ENCODE data around the gene DMRT1. TPM values are rescaled to one million over a fixed set of nuclear protein-coding genes. Genes with fewer than 3 reads are reported as not detected.

The DMRT1 gene
- total RNA-seq, 4 donors from 2014 or later = not detected

GRCh38 chr9:969310-970150 lies 128.0 kb downstream of the DMRT1 start:
- no peak for DNase-seq
- Histone ChIP-seq H3K4me1 (peaks cover 0 to 8% of the 10 kb centered on the region in 2 donors), H3K27me3 (peaks cover 22 to 92% of the 10 kb centered on the region in 2 donors), H3K9me3 (no peaks in the 10 kb centered on the region), H3K4me3 (no peak overlapping the region), H3K27ac (no peak overlapping the region), H3K36me3 (no peaks in the 10 kb centered on the region)
- TF ChIP-seq, protein P1, sequence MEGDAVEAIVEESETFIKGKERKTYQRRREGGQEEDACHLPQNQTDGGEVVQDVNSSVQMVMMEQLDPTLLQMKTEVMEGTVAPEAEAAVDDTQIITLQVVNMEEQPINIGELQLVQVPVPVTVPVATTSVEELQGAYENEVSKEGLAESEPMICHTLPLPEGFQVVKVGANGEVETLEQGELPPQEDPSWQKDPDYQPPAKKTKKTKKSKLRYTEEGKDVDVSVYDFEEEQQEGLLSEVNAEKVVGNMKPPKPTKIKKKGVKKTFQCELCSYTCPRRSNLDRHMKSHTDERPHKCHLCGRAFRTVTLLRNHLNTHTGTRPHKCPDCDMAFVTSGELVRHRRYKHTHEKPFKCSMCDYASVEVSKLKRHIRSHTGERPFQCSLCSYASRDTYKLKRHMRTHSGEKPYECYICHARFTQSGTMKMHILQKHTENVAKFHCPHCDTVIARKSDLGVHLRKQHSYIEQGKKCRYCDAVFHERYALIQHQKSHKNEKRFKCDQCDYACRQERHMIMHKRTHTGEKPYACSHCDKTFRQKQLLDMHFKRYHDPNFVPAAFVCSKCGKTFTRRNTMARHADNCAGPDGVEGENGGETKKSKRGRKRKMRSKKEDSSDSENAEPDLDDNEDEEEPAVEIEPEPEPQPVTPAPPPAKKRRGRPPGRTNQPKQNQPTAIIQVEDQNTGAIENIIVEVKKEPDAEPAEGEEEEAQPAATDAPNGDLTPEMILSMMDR (IDR thresholded peaks at IDR 0.05) = no peak
- no peak for TF ChIP-seq POLR2A (IDR thresholded peaks at IDR 0.05)
- intact Hi-C loops (cut with DNase I; ENCODE audit: low total_unique reads) = no loop called here

DNA sequence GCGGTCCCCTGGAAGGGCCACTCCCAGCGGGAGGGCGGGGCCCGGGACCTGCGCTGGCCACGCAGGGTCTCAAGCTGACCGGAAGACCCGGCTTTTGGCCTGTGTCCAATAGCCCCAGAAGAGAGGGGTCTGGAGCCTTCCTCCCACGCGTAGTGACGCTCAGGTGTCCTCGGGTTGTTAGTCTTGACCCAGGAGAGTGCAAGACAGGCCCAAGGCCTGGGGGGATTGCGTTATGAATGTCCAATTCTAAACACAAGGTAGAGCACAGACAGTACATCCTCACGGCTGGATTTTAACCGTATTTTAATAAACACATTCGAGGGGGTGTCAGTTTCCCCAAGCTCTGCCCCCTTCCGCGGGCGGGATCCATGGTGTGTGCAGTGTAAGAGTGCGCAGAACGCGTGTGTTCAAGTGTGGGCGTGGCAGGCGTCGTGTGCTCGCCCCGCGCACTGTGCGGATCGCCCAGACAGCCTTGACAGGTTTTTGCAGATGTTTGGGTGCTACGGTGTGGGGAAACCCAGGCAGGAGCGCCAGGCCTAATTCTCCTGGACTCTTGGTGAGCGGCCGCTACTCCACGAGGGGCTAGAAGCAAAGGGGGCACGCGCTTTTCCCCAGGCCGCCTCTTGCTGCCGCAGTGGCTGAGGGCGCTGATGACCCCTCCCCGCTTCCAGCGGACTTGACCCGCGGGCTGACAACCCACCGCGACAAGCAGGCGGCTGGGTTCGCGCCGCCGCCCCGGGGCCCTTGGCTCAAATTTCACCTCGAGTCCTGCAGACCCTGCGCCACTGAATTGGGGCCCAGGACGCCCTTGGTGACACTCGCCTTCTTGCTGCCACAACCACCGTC lies 128.9 kb downstream of the DMRT1 start:
- H3K27me3 ChIP-seq = peaks cover 22 to 96% of the 10 kb centered on the region in 2 donors
- no peak overlapping the region for H3K4me3 ChIP-seq
- intact Hi-C loops (cut with DNase I; ENCODE audit: low total_unique reads) = no loop called here
- DNase-seq = no peak
- H3K36me3 ChIP-seq = no peaks in the 10 kb centered on the region
- H3K9me3 ChIP-seq = no peaks in the 10 kb centered on the region
- no peak for TF ChIP-seq POLR2A (IDR thresholded peaks at IDR 0.05)
- TF ChIP-seq, protein P1 (IDR thresholded peaks at IDR 0.05) = no peak
- H3K27ac ChIP-seq = no peak overlapping the region
- peaks cover 0 to 8% of the 10 kb centered on the region in 2 donors for H3K4me1 ChIP-seq

- H3K9me3 ChIP-seq = no peaks in the 10 kb centered on the region
- no peak for TF ChIP-seq POLR2A (IDR thresholded peaks at IDR 0.05)
- TF ChIP-seq, protein P1 (IDR thresholded peaks at IDR 0.05) = no peak
- H3K4me3 ChIP-seq = peak overlapping the region in 1 of 2 donors; percentile 12
- peaks cover 0 to 13% of the 10 kb centered on the region in 2 donors for H3K4me1 ChIP-seq
- intact Hi-C loops (cut with DNase I; ENCODE audit: low total_unique reads) = no loop called here
- no peak overlapping the region for H3K27ac ChIP-seq
- no peaks in the 10 kb centered on the region for H3K36me3 ChIP-seq
- no peak for DNase-seq
- peaks cover 33 to 92% of the 10 kb centered on the region in 2 donors for H3K27me3 ChIP-seq
These were observed 130.5 kb downstream of the DMRT1 start for GRCh38 chr9:971901-972500.

GRCh38 chr9:972501-973294 lies 131.2 kb downstream of the DMRT1 start:
- Histone ChIP-seq H3K4me3 (no peak overlapping the region), H3K4me1 (peaks cover 0 to 14% of the 10 kb centered on the region in 2 donors), H3K27ac (no peak overlapping the region), H3K27me3 (peaks cover 33 to 90% of the 10 kb centered on the region in 2 donors), H3K9me3 (no peaks in the 10 kb centered on the region), H3K36me3 (no peaks in the 10 kb centered on the region)
- DNase-seq = no peak
- TF ChIP-seq POLR2A (IDR thresholded peaks at IDR 0.05) = no peak
- TF ChIP-seq, protein P1 (IDR thresholded peaks at IDR 0.05) = no peak
- intact Hi-C loops (cut with DNase I; ENCODE audit: low total_unique reads) = no loop called here

All from uterus (tissue), 4 donors.